HFFc6 (cell line): ENCODE results near the gene CENPU. TPM values are rescaled to one million over a fixed set of nuclear protein-coding genes. Genes with fewer than 3 reads are reported as not detected.
A peak's percentile ranks its signal among the peaks of the same experiment; 100 is the strongest.
"Not testable (repeated sequence)": the region's sequence is repeated elsewhere in the genome, so short reads cannot be mapped to it uniquely, and the experiment has no call there.

Experiments used
- DNase-seq: peaks from one replicate; pipeline ENCODE4 v3.0.0-alpha.2; 2018
- H3K27ac Mint-ChIP-seq: 2 replicates; pipeline ENCODE4 v1.8.0; 2020; ENCODE audit warnings: mild to moderate bottlenecking, mixed read lengths
- H3K27me3 Mint-ChIP-seq: 2 replicates; pipeline ENCODE4 v1.8.0; 2021; ENCODE audit warnings: mild to moderate bottlenecking, moderate library complexity, mixed read lengths; ENCODE audit not compliant: insufficient read depth
- H3K36me3 Mint-ChIP-seq: 2 replicates; pipeline ENCODE4 v1.8.0; 2021; ENCODE audit warnings: low read depth, mixed read lengths
- H3K4me1 Mint-ChIP-seq: 2 replicates; pipeline ENCODE4 v1.8.0; 2020; ENCODE audit warnings: low read depth, mixed read lengths
- H3K4me3 Mint-ChIP-seq: 2 replicates; pipeline ENCODE4 v1.8.0; 2020; ENCODE audit warnings: mild to moderate bottlenecking, moderate library complexity, mixed read lengths
- H3K9me3 Mint-ChIP-seq: 2 replicates; pipeline ENCODE4 v1.8.0; 2020; ENCODE audit warnings: mild to moderate bottlenecking, mixed read lengths
- CTCF ChIP-seq: fragments of 200-600 bp; sonication (generic); IDR thresholded peaks from 2 replicates; pipeline ENCODE4 v1.5.0; 2021; ENCODE audit warnings: antibody characterized with exemption, mild to moderate bottlenecking
- total RNA-seq, 6 experiments: library from RNA; stranded (reverse); fragmentation: NEBNext Ultra II Directional; extraction: Animal tissue kit (Norgen Biotek cat#: 25700); gene quantifications; 2 replicates in 1 of 6; 3 replicates in 5 of 6; pipeline ENCODE4 v1.2.3, GENCODE V29; 2021

The CENPU gene
- total RNA-seq, 6 experiments from 2014 or later, result 8.8 to 19.1 (median 17.0) TPM

- peaks cover 17% of the 10 kb centered on the region for H3K36me3 Mint-ChIP-seq
- no peak overlapping the region for H3K4me3 Mint-ChIP-seq
- no peak for TF ChIP-seq CTCF
- no peak overlapping the region for H3K27ac Mint-ChIP-seq
- H3K27me3 Mint-ChIP-seq, result no peaks in the 10 kb centered on the region; the same call in 1 of the 2 replicates
- no peak for DNase-seq
- no peaks in the 10 kb centered on the region for H3K4me1 Mint-ChIP-seq
- no peaks in the 10 kb centered on the region for H3K9me3 Mint-ChIP-seq
Observed at GRCh38 chr4:184660978-184661377, 72.9 kb downstream of the CENPU start.

- H3K27ac Mint-ChIP-seq, DNase-seq, H3K4me3 Mint-ChIP-seq, H3K9me3 Mint-ChIP-seq, H3K27me3 Mint-ChIP-seq: not testable (repeated sequence)
- H3K36me3 Mint-ChIP-seq, result peaks cover 13% of the 10 kb centered on the region; the same call in 1 of the 2 replicates
- H3K4me1 Mint-ChIP-seq, result peaks cover 14% of the 10 kb centered on the region
Observed at GRCh38 chr4:184657820-184658219, 76.1 kb downstream of the CENPU start.

- Mint-ChIP-seq H3K36me3 (peaks cover 13% of the 10 kb centered on the region; the same call in 1 of the 2 replicates), H3K4me3 (no peak overlapping the region), H3K9me3 (no peaks in the 10 kb centered on the region), H3K27ac (no peak overlapping the region), H3K27me3 (no peaks in the 10 kb centered on the region; the same call in 1 of the 2 replicates), H3K4me1 (peaks cover 21% of the 10 kb centered on the region)
- TF ChIP-seq CTCF, result no peak
- no peak for DNase-seq
Observed at GRCh38 chr4:184657144-184657543, 76.8 kb downstream of the CENPU start.

GRCh38 chr4:184655889-184656869 lies 77.7 kb downstream of the CENPU start:
- H3K4me1 Mint-ChIP-seq, result peaks cover 27% of the 10 kb centered on the region
- peak overlapping the region; percentile 52; the same call in 1 of the 2 replicates for H3K27ac Mint-ChIP-seq
- H3K27me3 Mint-ChIP-seq, result no peaks in the 10 kb centered on the region; the same call in 1 of the 2 replicates
- DNase-seq, result no peak
- H3K36me3 Mint-ChIP-seq, result peaks cover 13% of the 10 kb centered on the region; the same call in 1 of the 2 replicates
- H3K4me3 Mint-ChIP-seq, result no peak overlapping the region
- TF ChIP-seq CTCF, result no peak
- H3K9me3 Mint-ChIP-seq, result no peaks in the 10 kb centered on the region

GRCh38 chr4:184653650-184654049 lies 80.2 kb downstream of the CENPU start:
- Mint-ChIP-seq H3K27me3 (no peaks in the 10 kb centered on the region; the same call in 1 of the 2 replicates), H3K4me3 (peak overlapping the region; percentile 16; the same call in 1 of the 2 replicates), H3K9me3 (no peaks in the 10 kb centered on the region), H3K4me1 (peaks cover 38% of the 10 kb centered on the region), H3K36me3 (peaks cover 13% of the 10 kb centered on the region; the same call in 1 of the 2 replicates), H3K27ac (peak overlapping the region; percentile 53)
- TF ChIP-seq CTCF, result no peak
- DNase-seq, result peak; percentile 72

GRCh38 chr4:184652681-184653080 lies 81.2 kb downstream of the CENPU start:
- not testable (repeated sequence) for H3K4me3 Mint-ChIP-seq, DNase-seq, H3K9me3 Mint-ChIP-seq, H3K27me3 Mint-ChIP-seq, H3K27ac Mint-ChIP-seq
- Mint-ChIP-seq H3K4me1 (peaks cover 43% of the 10 kb centered on the region), H3K36me3 (peaks cover 18% of the 10 kb centered on the region)
